Neuronal stem cell (in vitro differentiated cells): Measurements from ENCODE around the gene TIGIT.

Experiments used
- DNase-seq: peaks from one replicate; pipeline ENCODE4 v3.0.0-alpha.2; 2013; ENCODE audit warnings: low spot score
- H2AFZ ChIP-seq: one replicate; pipeline ENCODE4 v1.6.1; 2013; ENCODE audit warnings: mild to moderate bottlenecking, low read length, inconsistent platforms
- H2AK5ac ChIP-seq: 2 replicates; pipeline ENCODE4 v1.6.1; 2013; ENCODE audit warnings: low read depth, mild to moderate bottlenecking, inconsistent platforms, low read length, moderate library complexity, mixed read lengths
- H2BK120ac ChIP-seq: 2 replicates; pipeline ENCODE4 v1.6.1; 2013; ENCODE audit warnings: low read depth, mild to moderate bottlenecking, inconsistent platforms, low read length, moderate library complexity, mixed read lengths
- H2BK12ac ChIP-seq: one replicate; pipeline ENCODE4 v1.6.1; 2013; ENCODE audit warnings: low read length, inconsistent platforms
- H2BK15ac ChIP-seq: 2 replicates; pipeline ENCODE4 v1.6.1; 2013; ENCODE audit warnings: mild to moderate bottlenecking, low read length, inconsistent platforms, mixed read lengths
- H2BK5ac ChIP-seq: one replicate; pipeline ENCODE4 v1.6.1; 2013; ENCODE audit warnings: inconsistent platforms, mild to moderate bottlenecking, low read length, moderate library complexity
- H3K14ac ChIP-seq: one replicate; pipeline ENCODE4 v1.6.1; 2013; ENCODE audit warnings: low read length, inconsistent platforms
- H3K18ac ChIP-seq: 2 replicates; pipeline ENCODE4 v1.6.1; 2013; ENCODE audit warnings: low read length, inconsistent platforms
- H3K23ac ChIP-seq: 2 replicates; pipeline ENCODE4 v1.6.1; 2013; ENCODE audit warnings: low read depth, mild to moderate bottlenecking, mixed read lengths, low read length, inconsistent platforms; ENCODE audit not compliant: poor library complexity
- H3K27ac ChIP-seq: replicated peaks from 3 replicates; pipeline ENCODE4 v1.5.1; 2013; ENCODE audit warnings: low read length, inconsistent platforms
- H3K27me3 ChIP-seq, 3 experiments: 2 replicates each; pipeline ENCODE4 v1.6.1; 2013; ENCODE audit warnings: low read length in 3 of 3, mild to moderate bottlenecking in 2 of 3, inconsistent platforms in 1 of 3, low read depth in 1 of 3, mixed read lengths in 1 of 3, moderate library complexity in 1 of 3; ENCODE audit not compliant: control insufficient read depth in 3 of 3, insufficient read depth in 3 of 3
- H3K36me3 ChIP-seq, 2 donors: replicated peaks in 1 of 2; 2 replicates each; pipeline ENCODE4 v1.6.1; 2013; ENCODE audit warnings: low read length in 2 of 2; ENCODE audit not compliant: control insufficient read depth in 2 of 2, insufficient read depth in 2 of 2
- H3K4ac ChIP-seq: 2 replicates; pipeline ENCODE4 v1.6.1; 2013; ENCODE audit warnings: inconsistent platforms, mild to moderate bottlenecking, low read length, moderate library complexity
- H3K4me1 ChIP-seq, 2 donors: 1 replicate in 1 of 2; 2 replicates in 1 of 2; pipeline ENCODE4 v1.6.1; 2013; ENCODE audit warnings: low read length in 2 of 2, low read depth in 1 of 2; ENCODE audit not compliant: control insufficient read depth in 2 of 2, insufficient read depth in 1 of 2
- H3K4me2 ChIP-seq: one replicate; pipeline ENCODE4 v1.6.1; 2013; ENCODE audit warnings: mild to moderate bottlenecking, low read length, inconsistent platforms; ENCODE audit not compliant: insufficient read depth, poor library complexity, severe bottlenecking
- H3K4me3 ChIP-seq, 2 donors: 2 replicates each; pipeline ENCODE4 v1.5.1; 2013; ENCODE audit warnings: low read length in 2 of 2, mild to moderate bottlenecking in 2 of 2, inconsistent platforms in 1 of 2, moderate library complexity in 1 of 2
- H3K79me1 ChIP-seq: one replicate; pipeline ENCODE4 v1.6.1; 2013; ENCODE audit warnings: low read depth, mild to moderate bottlenecking, inconsistent platforms, low read length, moderate library complexity
- H3K9ac ChIP-seq: one replicate; pipeline ENCODE4 v1.6.1; 2013; ENCODE audit warnings: mild to moderate bottlenecking, low read depth, low read length, inconsistent platforms; ENCODE audit not compliant: poor library complexity
- H3K9me3 ChIP-seq, 2 donors: replicated peaks in 1 of 2; 2 replicates each; pipeline versions ENCODE3 to v1.6.1; 2013; ENCODE audit warnings: low read length in 2 of 2, mild to moderate bottlenecking in 2 of 2, inconsistent platforms in 1 of 2, low read depth in 1 of 2, mixed read lengths in 1 of 2, moderate library complexity in 1 of 2; ENCODE audit not compliant: control insufficient read depth in 2 of 2, insufficient read depth in 1 of 2
- H4K8ac ChIP-seq: one replicate; pipeline ENCODE4 v1.6.1; 2013; ENCODE audit warnings: low read depth, mild to moderate bottlenecking, inconsistent platforms, low read length, moderate library complexity
- H4K91ac ChIP-seq: one replicate; pipeline ENCODE4 v1.6.1; 2013; ENCODE audit warnings: low read length, low read depth, mild to moderate bottlenecking, inconsistent platforms; ENCODE audit not compliant: poor library complexity
- WGBS, 2 donors: extraction: QIAGEN DNeasy Blood & Tissue Kit; methylation state at CpG; one replicate each; pipeline ENCODE4 v1.1.7; 2013; ENCODE audit warnings: missing lambda C conversion rate in 2 of 2, mixed read lengths in 1 of 2; ENCODE audit not compliant: insufficient read length in 2 of 2, insufficient replicate concordance in 1 of 2; ENCODE audit errors: extremely low coverage in 2 of 2; 5-methylcytosine and 5-hydroxymethylcytosine counted together

TIGIT gene

GRCh38 chr3:114290911-114291901, 2.6 kb upstream of the TIGIT start:
- H2BK5ac ChIP-seq, result no peak overlapping the region
- no peak overlapping the region for H2AK5ac ChIP-seq
- H3K27ac ChIP-seq, result no peak overlapping the region
- no peak overlapping the region for H4K8ac ChIP-seq
- H2BK12ac ChIP-seq, result no peak overlapping the region
- peak; percentile 79 for DNase-seq
- no peak overlapping the region for H3K4me2 ChIP-seq
- H3K4me1 ChIP-seq, result peaks cover 0 to 3% of the 10 kb centered on the region in 2 donors
- H2BK120ac ChIP-seq, result no peak overlapping the region
- H3K9me3 ChIP-seq, result no peaks in the 10 kb centered on the region
- no peak overlapping the region for H2BK15ac ChIP-seq
- peak overlapping the region; percentile 42 for H2AFZ ChIP-seq
- H3K9ac ChIP-seq, result no peak overlapping the region
- H3K18ac ChIP-seq, result peak overlapping the region; percentile 57
- no peak overlapping the region for H3K4ac ChIP-seq
- no peak overlapping the region for H3K14ac ChIP-seq
- no peak overlapping the region for H4K91ac ChIP-seq
- WGBS, 2 donors, result no CpG with 5 or more reads among the region's 23 CpGs
- H3K4me3 ChIP-seq, result no peak overlapping the region
- H3K79me1 ChIP-seq, result no peaks in the 10 kb centered on the region
- H3K36me3 ChIP-seq, result no peaks in the 10 kb centered on the region
- no peaks in the 10 kb centered on the region for H3K27me3 ChIP-seq
- H3K23ac ChIP-seq, result no peak overlapping the region

GRCh38 chr3:114294940-114295480, 1.2 kb downstream of the TIGIT start:
- Histone ChIP-seq H2BK5ac (no peak overlapping the region), H2BK12ac (no peak overlapping the region), H3K36me3 (no peaks in the 10 kb centered on the region), H3K4me2 (no peak overlapping the region), H4K91ac (no peak overlapping the region), H2AK5ac (no peak overlapping the region), H3K27ac (no peak overlapping the region), H4K8ac (no peak overlapping the region), H3K18ac (no peak overlapping the region), H3K4me3 (no peak overlapping the region), H2BK15ac (no peak overlapping the region), H2AFZ (no peak overlapping the region), H3K4me1 (peaks cover 0 to 3% of the 10 kb centered on the region in 2 donors), H3K23ac (no peak overlapping the region), H3K27me3 (no peaks in the 10 kb centered on the region), H3K14ac (no peak overlapping the region), H3K4ac (no peak overlapping the region), H3K9me3 (no peaks in the 10 kb centered on the region), H3K9ac (no peak overlapping the region), H2BK120ac (no peak overlapping the region), H3K79me1 (no peaks in the 10 kb centered on the region)
- WGBS, 2 donors, result no CpG with 5 or more reads among the region's 6 CpGs
- no peak for DNase-seq

GRCh38 chr3:114295946-114296345, 2.1 kb downstream of the TIGIT start:
- no CpG with 5 or more reads among the region's 2 CpGs for WGBS, 2 donors
- Histone ChIP-seq H3K4ac (no peak overlapping the region), H2BK12ac (no peak overlapping the region), H3K23ac (no peak overlapping the region), H3K4me2 (no peak overlapping the region), H2AK5ac (no peak overlapping the region), H3K4me1 (peaks cover 0 to 2% of the 10 kb centered on the region in 2 donors), H2BK15ac (no peak overlapping the region), H4K91ac (no peak overlapping the region), H2BK5ac (no peak overlapping the region), H3K27ac (no peak overlapping the region), H3K79me1 (no peaks in the 10 kb centered on the region), H3K14ac (no peak overlapping the region), H4K8ac (no peak overlapping the region), H3K9ac (no peak overlapping the region), H2BK120ac (no peak overlapping the region), H3K18ac (no peak overlapping the region), H3K9me3 (no peaks in the 10 kb centered on the region), H3K36me3 (no peaks in the 10 kb centered on the region), H2AFZ (no peak overlapping the region), H3K4me3 (no peak overlapping the region), H3K27me3 (no peaks in the 10 kb centered on the region)
- no peak for DNase-seq

- H3K9me3 ChIP-seq, result no peaks in the 10 kb centered on the region
- no peak for DNase-seq
- no peak overlapping the region for H4K8ac ChIP-seq
- H2AFZ ChIP-seq, result no peak overlapping the region
- WGBS, 2 donors, result no CpG with 5 or more reads among the region's 13 CpGs
- peak overlapping the region; percentile 32 for H3K9ac ChIP-seq
- no peak overlapping the region for H3K4me3 ChIP-seq
- no peak overlapping the region for H2BK15ac ChIP-seq
- H3K4me1 ChIP-seq, result no peaks in the 10 kb centered on the region
- no peak overlapping the region for H3K4ac ChIP-seq
- peak overlapping the region; percentile 39 for H3K23ac ChIP-seq
- H3K79me1 ChIP-seq, result no peaks in the 10 kb centered on the region
- no peak overlapping the region for H3K4me2 ChIP-seq
- H2AK5ac ChIP-seq, result no peak overlapping the region
- no peak overlapping the region for H3K27ac ChIP-seq
- H2BK5ac ChIP-seq, result no peak overlapping the region
- H3K36me3 ChIP-seq, result no peaks in the 10 kb centered on the region
- no peak overlapping the region for H2BK120ac ChIP-seq
- H3K18ac ChIP-seq, result peak overlapping the region; percentile 54
- H2BK12ac ChIP-seq, result no peak overlapping the region
- H3K14ac ChIP-seq, result no peak overlapping the region
- H3K27me3 ChIP-seq, result no peaks in the 10 kb centered on the region
- no peak overlapping the region for H4K91ac ChIP-seq
Observed at GRCh38 chr3:114299421-114299820, 5.6 kb downstream of the TIGIT start.
